ENCODE measurements around the gene TTC28.
"Not testable (repeated sequence)": the region's sequence is repeated elsewhere in the genome, so short reads cannot be mapped to it uniquely, and the experiment has no call there.

The TTC28 gene

DNA sequence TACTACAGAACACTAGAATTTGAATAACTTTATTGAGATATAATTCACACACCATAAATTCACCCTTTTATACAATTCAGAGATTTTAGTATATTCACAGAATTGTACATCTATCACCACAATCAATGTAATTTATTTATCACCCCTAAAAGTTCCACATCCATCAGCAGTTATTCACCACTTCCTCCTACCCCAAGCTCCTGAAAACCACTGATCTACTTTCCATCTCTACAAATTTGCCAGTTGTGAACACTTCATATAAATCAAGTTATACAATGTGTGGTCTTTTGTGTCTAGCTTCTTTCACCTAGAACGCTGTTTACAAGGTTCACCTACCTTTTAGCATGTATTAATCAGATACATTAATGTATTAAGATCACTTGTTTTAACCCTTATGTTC, 179.6 kb downstream of the TTC28 start:
- Mint-ChIP-seq H3K4me3 (no peak overlapping the region), H3K27ac (no peak overlapping the region), H3K36me3 (ENCODE audit: low read depth) (no peaks in the 10 kb centered on the region), H3K4me1 (no peaks in the 10 kb centered on the region), H3K9me3 (no peaks in the 10 kb centered on the region), H3K27me3 (ENCODE audit: low read depth) (no peaks in the 10 kb centered on the region)
- TF ChIP-seq, protein P1, sequence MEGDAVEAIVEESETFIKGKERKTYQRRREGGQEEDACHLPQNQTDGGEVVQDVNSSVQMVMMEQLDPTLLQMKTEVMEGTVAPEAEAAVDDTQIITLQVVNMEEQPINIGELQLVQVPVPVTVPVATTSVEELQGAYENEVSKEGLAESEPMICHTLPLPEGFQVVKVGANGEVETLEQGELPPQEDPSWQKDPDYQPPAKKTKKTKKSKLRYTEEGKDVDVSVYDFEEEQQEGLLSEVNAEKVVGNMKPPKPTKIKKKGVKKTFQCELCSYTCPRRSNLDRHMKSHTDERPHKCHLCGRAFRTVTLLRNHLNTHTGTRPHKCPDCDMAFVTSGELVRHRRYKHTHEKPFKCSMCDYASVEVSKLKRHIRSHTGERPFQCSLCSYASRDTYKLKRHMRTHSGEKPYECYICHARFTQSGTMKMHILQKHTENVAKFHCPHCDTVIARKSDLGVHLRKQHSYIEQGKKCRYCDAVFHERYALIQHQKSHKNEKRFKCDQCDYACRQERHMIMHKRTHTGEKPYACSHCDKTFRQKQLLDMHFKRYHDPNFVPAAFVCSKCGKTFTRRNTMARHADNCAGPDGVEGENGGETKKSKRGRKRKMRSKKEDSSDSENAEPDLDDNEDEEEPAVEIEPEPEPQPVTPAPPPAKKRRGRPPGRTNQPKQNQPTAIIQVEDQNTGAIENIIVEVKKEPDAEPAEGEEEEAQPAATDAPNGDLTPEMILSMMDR (IDR thresholded peaks at IDR 0.05; ENCODE audit: unreplicated experiment in 3 of 3) = no peak

DNA sequence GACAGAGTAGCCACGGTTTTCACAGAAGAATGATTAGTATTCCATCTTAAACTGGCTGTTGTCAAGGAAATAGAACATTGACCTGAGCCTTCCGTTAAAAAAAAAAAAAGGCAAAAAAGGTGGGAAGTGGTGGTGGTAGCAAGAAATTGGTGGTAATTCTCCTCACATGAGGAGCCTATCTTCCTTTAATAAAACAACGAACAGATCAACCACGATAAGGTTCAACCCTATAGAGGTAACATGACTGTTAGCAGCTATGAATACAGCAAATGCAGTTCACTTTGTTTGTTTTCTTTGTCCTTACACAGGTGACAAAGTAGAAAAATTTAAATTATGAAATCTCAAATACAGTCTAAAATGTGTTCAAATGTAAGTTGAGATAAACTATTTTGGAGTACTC, 181.6 kb downstream of the TTC28 start:
- no peak overlapping the region for H3K4me3 Mint-ChIP-seq
- TF ChIP-seq, protein P1 (IDR thresholded peaks at IDR 0.05; ENCODE audit: unreplicated experiment in 3 of 3) = no peak
- H3K27ac Mint-ChIP-seq = no peak overlapping the region
- peaks cover 5% of the 10 kb centered on the region for H3K36me3 Mint-ChIP-seq (ENCODE audit: low read depth)
- H3K9me3 Mint-ChIP-seq = no peaks in the 10 kb centered on the region
- H3K4me1 Mint-ChIP-seq = no peaks in the 10 kb centered on the region
- no peaks in the 10 kb centered on the region for H3K27me3 Mint-ChIP-seq (ENCODE audit: low read depth)

DNA sequence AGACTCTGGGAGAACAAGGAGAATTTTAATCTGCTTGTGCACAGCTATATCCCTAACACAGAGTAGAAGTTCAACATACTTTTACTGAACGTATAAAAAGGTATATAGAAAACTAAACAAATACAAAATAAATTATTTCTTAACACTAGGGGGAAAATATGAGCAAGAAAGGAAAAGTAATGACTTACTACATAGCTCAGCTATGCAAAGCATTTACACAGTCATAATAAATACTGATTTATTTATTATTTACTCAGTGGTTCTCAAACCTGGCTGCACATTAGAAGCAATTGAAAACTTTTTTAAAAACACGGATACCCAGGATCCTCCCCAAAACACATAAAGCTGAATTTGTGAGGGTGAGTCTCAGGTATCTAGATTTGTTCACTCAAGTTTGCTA, 182.5 kb downstream of the TTC28 start:
- no peaks in the 10 kb centered on the region for H3K4me1 Mint-ChIP-seq
- H3K9me3 Mint-ChIP-seq = no peaks in the 10 kb centered on the region
- H3K36me3 Mint-ChIP-seq (ENCODE audit: low read depth) = peaks cover 5% of the 10 kb centered on the region
- H3K27me3 Mint-ChIP-seq (ENCODE audit: low read depth) = no peaks in the 10 kb centered on the region
- TF ChIP-seq, protein P1 (IDR thresholded peaks at IDR 0.05; ENCODE audit: unreplicated experiment in 3 of 3) = no peak
- no peak overlapping the region for H3K27ac Mint-ChIP-seq
- no peak overlapping the region for H3K4me3 Mint-ChIP-seq

DNA sequence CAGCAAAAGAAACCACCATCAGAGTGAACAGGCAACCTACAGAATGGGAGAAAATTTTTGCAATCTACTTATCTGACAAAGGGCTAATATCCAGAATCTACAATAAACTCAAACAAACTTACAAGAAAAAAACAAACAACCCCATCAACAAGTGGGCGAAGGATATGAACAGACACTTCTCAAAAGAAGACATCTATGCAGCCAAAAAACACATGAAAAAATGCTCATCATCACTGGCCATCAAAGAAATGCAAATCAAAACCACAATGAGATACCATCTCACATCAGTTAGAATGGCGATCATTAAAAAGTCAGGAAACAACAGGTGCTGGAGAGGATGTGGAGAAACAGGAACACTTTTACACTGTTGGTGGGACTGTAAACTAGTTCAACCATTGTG, 188.4 kb downstream of the TTC28 start:
- peaks cover 15% of the 10 kb centered on the region for H3K36me3 Mint-ChIP-seq (ENCODE audit: low read depth)
- not testable (repeated sequence) for H3K4me1 Mint-ChIP-seq

DNA sequence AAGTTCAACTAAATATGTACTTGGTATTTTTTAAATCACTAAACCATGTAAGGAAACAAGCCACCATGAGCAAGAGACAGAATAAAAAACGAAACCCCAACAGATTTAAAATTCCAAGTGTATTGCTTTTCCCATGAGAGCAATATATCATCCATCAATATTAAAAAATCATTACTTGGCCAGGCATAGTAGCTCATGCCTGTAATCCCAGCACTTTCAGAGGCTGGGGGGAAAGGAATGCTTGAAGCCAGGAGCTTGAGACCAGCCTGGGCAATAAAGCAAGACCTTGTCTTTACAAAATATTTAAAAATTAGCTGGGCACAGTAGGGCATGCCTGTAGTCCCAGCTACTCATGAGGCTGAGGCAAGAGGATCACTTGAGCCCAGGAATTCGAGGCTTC, 190.8 kb downstream of the TTC28 start:
- peaks cover 10% of the 10 kb centered on the region for H3K36me3 Mint-ChIP-seq (ENCODE audit: low read depth)
- TF ChIP-seq, protein P1 (IDR thresholded peaks at IDR 0.05; ENCODE audit: unreplicated experiment in 3 of 3) = no peak

More for the DNA sequence above, 188.4 kb downstream of the TTC28 start:
- H3K9me3 Mint-ChIP-seq; H3K27me3 Mint-ChIP-seq (ENCODE audit: low read depth); H3K4me3 Mint-ChIP-seq; H3K27ac Mint-ChIP-seq: not testable (repeated sequence)

DNA sequence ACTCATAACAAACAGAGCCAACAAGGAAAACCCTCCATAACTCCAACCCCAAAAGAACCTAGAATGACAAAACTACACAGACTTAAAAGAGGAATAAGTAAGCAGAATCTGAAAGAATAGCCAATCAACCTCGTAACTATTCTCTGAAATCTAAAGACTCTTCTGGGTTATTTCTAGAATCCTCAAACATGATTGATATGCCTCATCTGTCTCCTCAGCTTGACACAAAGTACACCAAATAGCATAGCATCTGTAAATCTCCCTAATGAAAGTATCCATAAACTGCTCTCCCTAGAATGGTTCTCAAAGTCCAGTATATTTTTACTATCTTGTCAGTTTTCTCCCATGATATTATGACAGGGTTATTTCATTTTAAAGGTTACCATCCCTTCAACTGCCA, 195.0 kb downstream of the TTC28 start:
- Mint-ChIP-seq H3K9me3 (no peaks in the 10 kb centered on the region), H3K27me3 (ENCODE audit: low read depth) (no peaks in the 10 kb centered on the region), H3K36me3 (ENCODE audit: low read depth) (no peaks in the 10 kb centered on the region), H3K4me1 (peaks cover 11% of the 10 kb centered on the region), H3K4me3 (no peak overlapping the region), H3K27ac (no peak overlapping the region)
- TF ChIP-seq, protein P1 (IDR thresholded peaks at IDR 0.05; ENCODE audit: unreplicated experiment in 3 of 3) = no peak

More for the DNA sequence above, 190.8 kb downstream of the TTC28 start:
- Mint-ChIP-seq H3K4me3 (no peak overlapping the region), H3K4me1 (no peaks in the 10 kb centered on the region), H3K27me3 (ENCODE audit: low read depth) (no peaks in the 10 kb centered on the region), H3K27ac (no peak overlapping the region), H3K9me3 (peaks cover 9% of the 10 kb centered on the region)

Data from nephron (organoid).